ENCODE data around the gene EAPP.

GRCh38 chr14:34502545-34503225 lies 36.8 kb downstream of the EAPP start:
- TF ChIP-seq CTCF (IDR thresholded peaks at IDR 0.05) (no peak), EP300 (IDR thresholded peaks at IDR 0.05) (no peak)
